Fibroblast of lung (primary cell): ENCODE data around the gene SLC30A2.

Experiments
- EZH2 ChIP-seq: IDR thresholded peaks from 2 replicates; pipeline ENCODE4 v1.5.1; 2012; ENCODE audit warnings: low read length, control low read depth, mild to moderate bottlenecking; ENCODE audit errors: missing control alignments
- TF ChIP-seq, protein P1 (sequence below), 2 donors: IDR thresholded peaks in 1 of 2; conservative IDR thresholded peaks in 1 of 2; 1 replicate in 1 of 2; 2 replicates in 1 of 2; pipeline ENCODE4 v1.5.1; 2011 to 2012; ENCODE audit warnings: low read length in 2 of 2, control low read depth in 1 of 2, inconsistent platforms in 1 of 2, low read depth in 1 of 2, mild to moderate bottlenecking in 1 of 2

- TF ChIP-seq, protein P1, sequence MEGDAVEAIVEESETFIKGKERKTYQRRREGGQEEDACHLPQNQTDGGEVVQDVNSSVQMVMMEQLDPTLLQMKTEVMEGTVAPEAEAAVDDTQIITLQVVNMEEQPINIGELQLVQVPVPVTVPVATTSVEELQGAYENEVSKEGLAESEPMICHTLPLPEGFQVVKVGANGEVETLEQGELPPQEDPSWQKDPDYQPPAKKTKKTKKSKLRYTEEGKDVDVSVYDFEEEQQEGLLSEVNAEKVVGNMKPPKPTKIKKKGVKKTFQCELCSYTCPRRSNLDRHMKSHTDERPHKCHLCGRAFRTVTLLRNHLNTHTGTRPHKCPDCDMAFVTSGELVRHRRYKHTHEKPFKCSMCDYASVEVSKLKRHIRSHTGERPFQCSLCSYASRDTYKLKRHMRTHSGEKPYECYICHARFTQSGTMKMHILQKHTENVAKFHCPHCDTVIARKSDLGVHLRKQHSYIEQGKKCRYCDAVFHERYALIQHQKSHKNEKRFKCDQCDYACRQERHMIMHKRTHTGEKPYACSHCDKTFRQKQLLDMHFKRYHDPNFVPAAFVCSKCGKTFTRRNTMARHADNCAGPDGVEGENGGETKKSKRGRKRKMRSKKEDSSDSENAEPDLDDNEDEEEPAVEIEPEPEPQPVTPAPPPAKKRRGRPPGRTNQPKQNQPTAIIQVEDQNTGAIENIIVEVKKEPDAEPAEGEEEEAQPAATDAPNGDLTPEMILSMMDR (conservative IDR thresholded peaks at IDR 0.05 in 1 of 2, IDR thresholded peaks at IDR 0.05 in 1 of 2; ENCODE audit: low read depth in 1 of 2, low read length in 2 of 2) = no peak
- no peak for TF ChIP-seq EZH2
These were observed 42.2 kb downstream of the SLC30A2 start for GRCh38 chr1:26003756-26004155.
